HEK293 (cell line): ENCODE data around the gene TNFSF13B.

Source experiments
- CTCF ChIA-PET: fragments of 350-600 bp; formaldehyde crosslinking; extraction: SDS; loops from one replicate; lab custom pipeline; 2021; ENCODE audit warnings: antibody characterized with exemption; lab: Yijun Ruan, JAX
- POLR2A ChIA-PET: fragments of 300-600 bp; formaldehyde crosslinking; extraction: SDS; loops from one replicate; lab custom pipeline; 2020; ENCODE audit warnings: antibody characterized with exemption, inconsistent platforms; lab: Yijun Ruan, JAX
- H3K27ac ChIP-seq: fragments of 200-500 bp; sonication (Bioruptor generic); 2 replicates; pipeline ENCODE4 v1.5.1; 2014; ENCODE audit warnings: low read depth, low read length, control low read depth, inconsistent platforms; ENCODE audit errors: extremely low read depth
- H3K36me3 ChIP-seq, 2 experiments: fragments of 200-500 bp in 1 of 2; sonication (Bioruptor generic) in 1 of 2; 1 replicate in 1 of 2; 2 replicates in 1 of 2; pipeline ENCODE4 v1.5.1; 2014 to 2017; ENCODE audit warnings: inconsistent platforms in 2 of 2, low read length in 2 of 2; ENCODE audit not compliant: control insufficient read depth in 2 of 2, insufficient read depth in 1 of 2
- H3K4me1 ChIP-seq: fragments of 200-500 bp; sonication (Bioruptor generic); 2 replicates; pipeline ENCODE4 v1.5.1; 2014; ENCODE audit warnings: mild to moderate bottlenecking, low read length, inconsistent platforms; ENCODE audit not compliant: control insufficient read depth, insufficient read depth
- H3K4me3 ChIP-seq: 2 replicates; pipeline ENCODE4 v1.5.1; 2011; ENCODE audit warnings: low read depth, mild to moderate bottlenecking, control low read depth, low read length, moderate library complexity
- H3K9me3 ChIP-seq: fragments of 200-500 bp; sonication (Bioruptor generic); 2 replicates; pipeline ENCODE4 v1.5.1; 2014; ENCODE audit warnings: low read depth, low read length, inconsistent platforms; ENCODE audit not compliant: control insufficient read depth, insufficient read depth
- GLI2 ChIP-seq: fragments of 450-650 bp; formaldehyde crosslinking; IDR thresholded peaks from 2 replicates; pipeline ENCODE4; 2017; ENCODE audit warnings: missing biosample characterization, missing genetic modification characterization, low read depth, borderline replicate concordance
- HOXA7 ChIP-seq: sonication (generic); formaldehyde crosslinking; IDR thresholded peaks from 2 replicates; pipeline ENCODE4 v1.8.1; 2022; ENCODE audit warnings: missing genetic modification reagents, borderline replicate concordance
- MZF1 ChIP-seq: fragments of 450-650 bp; formaldehyde crosslinking; IDR thresholded peaks from 2 replicates; pipeline ENCODE4 v1.5.1; 2017; ENCODE audit warnings: missing biosample characterization, missing genetic modification characterization, borderline replicate concordance
- SETDB1 ChIP-seq: IDR thresholded peaks from one replicate; pipeline ENCODE4 v1.6.1; 2017; ENCODE audit warnings: mild to moderate bottlenecking, low read length, moderate library complexity, mixed read lengths; ENCODE audit not compliant: insufficient read length
- ZBTB48 ChIP-seq: fragments of 450-650 bp; formaldehyde crosslinking; IDR thresholded peaks from 2 replicates; pipeline ENCODE4 v1.5.1; 2016; ENCODE audit warnings: missing biosample characterization, missing genetic modification characterization
- ZFHX2 ChIP-seq: fragments of 450-650 bp; formaldehyde crosslinking; conservative IDR thresholded peaks from 2 replicates; pipeline ENCODE4 v1.5.1; 2016; ENCODE audit warnings: missing biosample characterization, missing genetic modification characterization
- ZNF132 ChIP-seq: fragments of 450-650 bp; formaldehyde crosslinking; IDR thresholded peaks from 2 replicates; pipeline ENCODE4 v1.5.1; 2017; ENCODE audit warnings: missing biosample characterization, missing genetic modification characterization, borderline replicate concordance
- ZNF214 ChIP-seq: fragments of 450-650 bp; formaldehyde crosslinking; IDR thresholded peaks from 2 replicates; pipeline ENCODE4 v1.5.1; 2017; ENCODE audit warnings: missing biosample characterization, mild to moderate bottlenecking, missing genetic modification characterization, borderline replicate concordance
- ZNF23 ChIP-seq: fragments of 450-650 bp; formaldehyde crosslinking; IDR thresholded peaks from 2 replicates; pipeline ENCODE4 v1.5.1; 2016; ENCODE audit warnings: missing biosample characterization, missing genetic modification characterization, borderline replicate concordance
- ZNF404 ChIP-seq: fragments of 450-650 bp; formaldehyde crosslinking; IDR thresholded peaks from 2 replicates; pipeline ENCODE4 v1.5.1; 2017; ENCODE audit warnings: missing biosample characterization, missing genetic modification characterization
- ZNF501 ChIP-seq: fragments of 450-650 bp; formaldehyde crosslinking; IDR thresholded peaks from 2 replicates; pipeline ENCODE4 v1.5.1; 2016; ENCODE audit warnings: missing biosample characterization, missing genetic modification characterization
- ZNF610 ChIP-seq: fragments of 450-650 bp; formaldehyde crosslinking; IDR thresholded peaks from 2 replicates; pipeline ENCODE4 v1.5.1; 2016; ENCODE audit warnings: missing biosample characterization, missing genetic modification characterization, borderline replicate concordance
- ZNF624 ChIP-seq: fragments of 450-650 bp; formaldehyde crosslinking; IDR thresholded peaks from 2 replicates; pipeline ENCODE4 v1.5.1; 2017; ENCODE audit warnings: missing biosample characterization, missing genetic modification characterization
- ZNF629 ChIP-seq: fragments of 450-650 bp; formaldehyde crosslinking; IDR thresholded peaks from 2 replicates; pipeline ENCODE4 v1.5.1; 2017; ENCODE audit warnings: missing biosample characterization, missing genetic modification characterization
- ZNF654 ChIP-seq: fragments of 450-650 bp; formaldehyde crosslinking; IDR thresholded peaks from 2 replicates; pipeline ENCODE4 v1.5.1; 2016; ENCODE audit warnings: low read depth, missing biosample characterization, missing genetic modification characterization
- ZNF792 ChIP-seq: fragments of 450-650 bp; formaldehyde crosslinking; IDR thresholded peaks from 2 replicates; pipeline ENCODE4 v1.5.1; 2016; ENCODE audit warnings: missing biosample characterization, missing genetic modification characterization
- ZSCAN23 ChIP-seq: fragments of 450-650 bp; formaldehyde crosslinking; IDR thresholded peaks from 2 replicates; pipeline ENCODE4 v1.5.1; 2016; ENCODE audit warnings: missing biosample characterization, missing genetic modification characterization
- TF ChIP-seq, protein P1 (sequence below): fragments of 450-650 bp; formaldehyde crosslinking; IDR thresholded peaks from 2 replicates; pipeline ENCODE4 v1.5.1; 2016; ENCODE audit warnings: missing biosample characterization, missing genetic modification characterization, borderline replicate concordance
- TF ChIP-seq, protein P2 (sequence below): fragments of 450-650 bp; IDR thresholded peaks from 2 replicates; pipeline ENCODE4 v1.5.1; 2018; ENCODE audit warnings: missing biosample characterization, mild to moderate bottlenecking, missing genetic modification characterization
- TF ChIP-seq, protein P3 (sequence below): fragments of 450-650 bp; formaldehyde crosslinking; conservative IDR thresholded peaks from 2 replicates; pipeline ENCODE4 v1.5.1; 2016; ENCODE audit warnings: low read depth, missing biosample characterization, missing genetic modification characterization
- TF ChIP-seq, protein P4 (sequence below): fragments of 450-650 bp; formaldehyde crosslinking; IDR thresholded peaks from 2 replicates; pipeline ENCODE4 v1.5.1; 2016; ENCODE audit warnings: missing biosample characterization, missing genetic modification characterization
- TF ChIP-seq, protein P5 (sequence below): fragments of 450-650 bp; formaldehyde crosslinking; IDR thresholded peaks from 2 replicates; pipeline ENCODE4 v1.5.1; 2016; ENCODE audit warnings: missing biosample characterization, missing genetic modification characterization

The TNFSF13B gene

DNA sequence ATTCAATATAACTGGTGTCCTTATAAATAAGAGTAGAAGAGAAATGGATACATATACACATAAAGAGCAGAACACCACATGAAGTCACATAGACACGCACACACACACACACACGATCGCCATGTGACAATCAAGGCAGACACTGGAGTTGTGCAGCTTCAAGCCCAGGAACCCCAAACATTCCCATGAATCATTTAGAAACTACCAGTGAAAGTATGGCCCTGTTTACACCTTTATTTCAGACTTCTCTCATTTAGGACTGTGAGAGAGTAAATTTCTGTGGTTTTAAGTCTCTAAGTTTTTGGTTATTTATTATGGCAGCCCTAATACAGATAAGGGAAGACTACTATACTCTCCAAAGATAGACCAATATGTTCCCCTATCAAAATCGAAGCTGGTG lies 20.4 kb upstream of the TNFSF13B start (continued):
- TF ChIP-seq, protein P1, sequence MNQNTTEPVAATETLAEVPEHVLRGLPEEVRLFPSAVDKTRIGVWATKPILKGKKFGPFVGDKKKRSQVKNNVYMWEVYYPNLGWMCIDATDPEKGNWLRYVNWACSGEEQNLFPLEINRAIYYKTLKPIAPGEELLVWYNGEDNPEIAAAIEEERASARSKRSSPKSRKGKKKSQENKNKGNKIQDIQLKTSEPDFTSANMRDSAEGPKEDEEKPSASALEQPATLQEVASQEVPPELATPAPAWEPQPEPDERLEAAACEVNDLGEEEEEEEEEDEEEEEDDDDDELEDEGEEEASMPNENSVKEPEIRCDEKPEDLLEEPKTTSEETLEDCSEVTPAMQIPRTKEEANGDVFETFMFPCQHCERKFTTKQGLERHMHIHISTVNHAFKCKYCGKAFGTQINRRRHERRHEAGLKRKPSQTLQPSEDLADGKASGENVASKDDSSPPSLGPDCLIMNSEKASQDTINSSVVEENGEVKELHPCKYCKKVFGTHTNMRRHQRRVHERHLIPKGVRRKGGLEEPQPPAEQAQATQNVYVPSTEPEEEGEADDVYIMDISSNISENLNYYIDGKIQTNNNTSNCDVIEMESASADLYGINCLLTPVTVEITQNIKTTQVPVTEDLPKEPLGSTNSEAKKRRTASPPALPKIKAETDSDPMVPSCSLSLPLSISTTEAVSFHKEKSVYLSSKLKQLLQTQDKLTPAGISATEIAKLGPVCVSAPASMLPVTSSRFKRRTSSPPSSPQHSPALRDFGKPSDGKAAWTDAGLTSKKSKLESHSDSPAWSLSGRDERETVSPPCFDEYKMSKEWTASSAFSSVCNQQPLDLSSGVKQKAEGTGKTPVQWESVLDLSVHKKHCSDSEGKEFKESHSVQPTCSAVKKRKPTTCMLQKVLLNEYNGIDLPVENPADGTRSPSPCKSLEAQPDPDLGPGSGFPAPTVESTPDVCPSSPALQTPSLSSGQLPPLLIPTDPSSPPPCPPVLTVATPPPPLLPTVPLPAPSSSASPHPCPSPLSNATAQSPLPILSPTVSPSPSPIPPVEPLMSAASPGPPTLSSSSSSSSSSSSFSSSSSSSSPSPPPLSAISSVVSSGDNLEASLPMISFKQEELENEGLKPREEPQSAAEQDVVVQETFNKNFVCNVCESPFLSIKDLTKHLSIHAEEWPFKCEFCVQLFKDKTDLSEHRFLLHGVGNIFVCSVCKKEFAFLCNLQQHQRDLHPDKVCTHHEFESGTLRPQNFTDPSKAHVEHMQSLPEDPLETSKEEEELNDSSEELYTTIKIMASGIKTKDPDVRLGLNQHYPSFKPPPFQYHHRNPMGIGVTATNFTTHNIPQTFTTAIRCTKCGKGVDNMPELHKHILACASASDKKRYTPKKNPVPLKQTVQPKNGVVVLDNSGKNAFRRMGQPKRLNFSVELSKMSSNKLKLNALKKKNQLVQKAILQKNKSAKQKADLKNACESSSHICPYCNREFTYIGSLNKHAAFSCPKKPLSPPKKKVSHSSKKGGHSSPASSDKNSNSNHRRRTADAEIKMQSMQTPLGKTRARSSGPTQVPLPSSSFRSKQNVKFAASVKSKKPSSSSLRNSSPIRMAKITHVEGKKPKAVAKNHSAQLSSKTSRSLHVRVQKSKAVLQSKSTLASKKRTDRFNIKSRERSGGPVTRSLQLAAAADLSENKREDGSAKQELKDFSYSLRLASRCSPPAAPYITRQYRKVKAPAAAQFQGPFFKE (tag by site-specific recombination), result no peak
- no peak for TF ChIP-seq ZNF610
- TF ChIP-seq ZNF629 (tag by site-specific recombination), result no peak
- TF ChIP-seq, protein P2, sequence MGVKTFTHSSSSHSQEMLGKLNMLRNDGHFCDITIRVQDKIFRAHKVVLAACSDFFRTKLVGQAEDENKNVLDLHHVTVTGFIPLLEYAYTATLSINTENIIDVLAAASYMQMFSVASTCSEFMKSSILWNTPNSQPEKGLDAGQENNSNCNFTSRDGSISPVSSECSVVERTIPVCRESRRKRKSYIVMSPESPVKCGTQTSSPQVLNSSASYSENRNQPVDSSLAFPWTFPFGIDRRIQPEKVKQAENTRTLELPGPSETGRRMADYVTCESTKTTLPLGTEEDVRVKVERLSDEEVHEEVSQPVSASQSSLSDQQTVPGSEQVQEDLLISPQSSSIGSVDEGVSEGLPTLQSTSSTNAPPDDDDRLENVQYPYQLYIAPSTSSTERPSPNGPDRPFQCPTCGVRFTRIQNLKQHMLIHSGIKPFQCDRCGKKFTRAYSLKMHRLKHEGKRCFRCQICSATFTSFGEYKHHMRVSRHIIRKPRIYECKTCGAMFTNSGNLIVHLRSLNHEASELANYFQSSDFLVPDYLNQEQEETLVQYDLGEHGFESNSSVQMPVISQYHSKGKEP (tag by site-specific recombination), result no peak
- TF ChIP-seq ZNF501 (tag by site-specific recombination), result no peak
- TF ChIP-seq, protein P3, sequence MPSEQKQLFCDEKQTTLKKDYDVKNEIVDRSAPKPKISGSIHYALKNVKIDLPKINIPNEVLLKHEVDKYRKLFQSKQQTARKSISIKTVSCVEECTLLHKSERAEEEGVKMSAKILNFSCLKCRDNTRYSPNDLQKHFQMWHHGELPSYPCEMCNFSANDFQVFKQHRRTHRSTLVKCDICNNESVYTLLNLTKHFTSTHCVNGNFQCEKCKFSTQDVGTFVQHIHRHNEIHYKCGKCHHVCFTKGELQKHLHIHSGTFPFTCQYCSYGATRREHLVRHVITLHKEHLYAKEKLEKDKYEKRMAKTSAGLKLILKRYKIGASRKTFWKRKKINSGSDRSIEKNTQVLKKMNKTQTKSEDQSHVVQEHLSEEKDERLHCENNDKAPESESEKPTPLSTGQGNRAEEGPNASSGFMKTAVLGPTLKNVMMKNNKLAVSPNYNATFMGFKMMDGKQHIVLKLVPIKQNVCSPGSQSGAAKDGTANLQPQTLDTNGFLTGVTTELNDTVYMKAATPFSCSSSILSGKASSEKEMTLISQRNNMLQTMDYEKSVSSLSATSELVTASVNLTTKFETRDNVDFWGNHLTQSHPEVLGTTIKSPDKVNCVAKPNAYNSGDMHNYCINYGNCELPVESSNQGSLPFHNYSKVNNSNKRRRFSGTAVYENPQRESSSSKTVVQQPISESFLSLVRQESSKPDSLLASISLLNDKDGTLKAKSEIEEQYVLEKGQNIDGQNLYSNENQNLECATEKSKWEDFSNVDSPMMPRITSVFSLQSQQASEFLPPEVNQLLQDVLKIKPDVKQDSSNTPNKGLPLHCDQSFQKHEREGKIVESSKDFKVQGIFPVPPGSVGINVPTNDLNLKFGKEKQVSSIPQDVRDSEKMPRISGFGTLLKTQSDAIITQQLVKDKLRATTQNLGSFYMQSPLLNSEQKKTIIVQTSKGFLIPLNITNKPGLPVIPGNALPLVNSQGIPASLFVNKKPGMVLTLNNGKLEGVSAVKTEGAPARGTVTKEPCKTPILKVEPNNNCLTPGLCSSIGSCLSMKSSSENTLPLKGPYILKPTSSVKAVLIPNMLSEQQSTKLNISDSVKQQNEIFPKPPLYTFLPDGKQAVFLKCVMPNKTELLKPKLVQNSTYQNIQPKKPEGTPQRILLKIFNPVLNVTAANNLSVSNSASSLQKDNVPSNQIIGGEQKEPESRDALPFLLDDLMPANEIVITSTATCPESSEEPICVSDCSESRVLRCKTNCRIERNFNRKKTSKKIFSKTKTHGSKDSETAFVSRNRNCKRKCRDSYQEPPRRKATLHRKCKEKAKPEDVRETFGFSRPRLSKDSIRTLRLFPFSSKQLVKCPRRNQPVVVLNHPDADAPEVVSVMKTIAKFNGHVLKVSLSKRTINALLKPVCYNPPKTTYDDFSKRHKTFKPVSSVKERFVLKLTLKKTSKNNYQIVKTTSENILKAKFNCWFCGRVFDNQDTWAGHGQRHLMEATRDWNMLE (tag by site-specific recombination), result no peak
- no peak for TF ChIP-seq ZNF792
- TF ChIP-seq ZBTB48 (tag by site-specific recombination), result no peak
- TF ChIP-seq GLI2, result no peak

DNA sequence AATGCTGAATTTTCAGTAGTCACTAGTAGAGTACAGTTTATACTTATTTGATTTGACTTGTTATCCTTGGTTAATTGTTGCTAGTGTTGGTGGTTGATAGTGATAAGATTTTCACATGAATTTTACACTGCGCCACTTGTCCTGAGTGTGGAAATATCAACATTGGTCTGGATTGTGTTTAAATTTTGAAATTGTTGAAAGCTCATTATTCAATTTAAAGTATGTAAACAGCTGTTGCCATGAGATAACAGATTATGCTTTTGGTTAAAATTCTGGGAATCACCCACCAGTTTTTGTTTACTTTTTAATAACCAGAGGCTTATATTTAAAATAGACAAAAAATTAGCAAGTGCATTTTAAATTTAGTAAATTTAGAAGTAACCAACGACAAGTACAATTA lies 12.3 kb upstream of the TNFSF13B start:
- CTCF ChIA-PET, result no interaction called here
- Histone ChIP-seq H3K4me3 (no peak overlapping the region), H3K4me1 (no peaks in the 10 kb centered on the region), H3K27ac (no peak overlapping the region), H3K36me3 (no peaks in the 10 kb centered on the region), H3K9me3 (no peaks in the 10 kb centered on the region)
- POLR2A ChIA-PET, result no interaction called here
- TF ChIP-seq, protein P4, sequence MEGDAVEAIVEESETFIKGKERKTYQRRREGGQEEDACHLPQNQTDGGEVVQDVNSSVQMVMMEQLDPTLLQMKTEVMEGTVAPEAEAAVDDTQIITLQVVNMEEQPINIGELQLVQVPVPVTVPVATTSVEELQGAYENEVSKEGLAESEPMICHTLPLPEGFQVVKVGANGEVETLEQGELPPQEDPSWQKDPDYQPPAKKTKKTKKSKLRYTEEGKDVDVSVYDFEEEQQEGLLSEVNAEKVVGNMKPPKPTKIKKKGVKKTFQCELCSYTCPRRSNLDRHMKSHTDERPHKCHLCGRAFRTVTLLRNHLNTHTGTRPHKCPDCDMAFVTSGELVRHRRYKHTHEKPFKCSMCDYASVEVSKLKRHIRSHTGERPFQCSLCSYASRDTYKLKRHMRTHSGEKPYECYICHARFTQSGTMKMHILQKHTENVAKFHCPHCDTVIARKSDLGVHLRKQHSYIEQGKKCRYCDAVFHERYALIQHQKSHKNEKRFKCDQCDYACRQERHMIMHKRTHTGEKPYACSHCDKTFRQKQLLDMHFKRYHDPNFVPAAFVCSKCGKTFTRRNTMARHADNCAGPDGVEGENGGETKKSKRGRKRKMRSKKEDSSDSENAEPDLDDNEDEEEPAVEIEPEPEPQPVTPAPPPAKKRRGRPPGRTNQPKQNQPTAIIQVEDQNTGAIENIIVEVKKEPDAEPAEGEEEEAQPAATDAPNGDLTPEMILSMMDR (tag by site-specific recombination), result no peak
- TF ChIP-seq ZNF654 (tag by site-specific recombination), result no peak
- no peak for TF ChIP-seq ZNF404 (tag by site-specific recombination)
- no peak for TF ChIP-seq ZNF23 (tag by site-specific recombination)
- TF ChIP-seq, protein P5, sequence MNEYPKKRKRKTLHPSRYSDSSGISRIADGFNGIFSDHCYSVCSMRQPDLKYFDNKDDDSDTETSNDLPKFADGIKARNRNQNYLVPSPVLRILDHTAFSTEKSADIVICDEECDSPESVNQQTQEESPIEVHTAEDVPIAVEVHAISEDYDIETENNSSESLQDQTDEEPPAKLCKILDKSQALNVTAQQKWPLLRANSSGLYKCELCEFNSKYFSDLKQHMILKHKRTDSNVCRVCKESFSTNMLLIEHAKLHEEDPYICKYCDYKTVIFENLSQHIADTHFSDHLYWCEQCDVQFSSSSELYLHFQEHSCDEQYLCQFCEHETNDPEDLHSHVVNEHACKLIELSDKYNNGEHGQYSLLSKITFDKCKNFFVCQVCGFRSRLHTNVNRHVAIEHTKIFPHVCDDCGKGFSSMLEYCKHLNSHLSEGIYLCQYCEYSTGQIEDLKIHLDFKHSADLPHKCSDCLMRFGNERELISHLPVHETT (tag by site-specific recombination), result no peak
- no peak for TF ChIP-seq ZNF132
- no peak for TF ChIP-seq ZNF624
- TF ChIP-seq SETDB1, result no peak
- no peak for TF ChIP-seq ZSCAN23 (tag by site-specific recombination)
- TF ChIP-seq MZF1 (tag by site-specific recombination), result no peak
- no peak for TF ChIP-seq ZNF610
- TF ChIP-seq ZNF214 (tag by site-specific recombination), result no peak
- no peak for TF ChIP-seq HOXA7 (CRISPR knock-in tag)
- no peak for TF ChIP-seq ZFHX2 (tag by site-specific recombination)
